ENCODE measurements around the gene CACNA2D3.
"Not testable (repeated sequence)": the region's sequence is repeated elsewhere in the genome, so short reads cannot be mapped to it uniquely, and the experiment has no call there.

The CACNA2D3 gene

DNA sequence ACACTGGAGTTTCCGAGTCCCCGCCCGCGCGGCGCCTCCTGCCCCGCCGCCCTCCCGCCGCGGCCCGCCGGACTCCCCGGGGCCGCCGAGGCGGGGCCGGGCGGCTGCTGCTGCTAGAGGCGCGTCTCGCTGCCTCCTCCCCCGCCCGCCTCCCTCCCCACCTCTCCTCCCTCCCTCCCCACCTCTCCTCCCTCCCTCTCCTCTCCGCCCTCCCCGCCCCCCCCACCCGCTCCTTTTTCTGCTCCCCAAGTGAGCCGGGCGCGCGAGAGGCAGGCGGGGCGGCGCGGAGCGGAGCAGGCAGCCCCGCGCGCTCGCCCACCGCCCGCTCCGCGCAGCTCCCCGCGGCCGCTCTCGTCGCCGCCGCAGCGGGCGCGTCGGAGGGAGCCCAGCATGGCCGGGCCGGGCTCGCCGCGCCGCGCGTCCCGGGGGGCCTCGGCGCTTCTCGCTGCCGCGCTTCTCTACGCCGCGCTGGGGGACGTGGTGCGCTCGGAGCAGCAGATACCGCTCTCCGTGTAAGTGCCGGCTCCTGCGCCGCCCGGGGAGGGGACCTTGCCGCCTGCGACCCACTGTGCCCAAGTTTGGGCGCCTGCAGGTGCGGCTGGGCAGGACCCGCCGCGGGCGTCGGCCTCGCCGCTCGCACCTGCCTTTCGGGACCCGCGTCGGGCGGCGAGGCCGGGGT, at the start of gene CACNA2D3:
CACNA2D3 (plus strand) TSS at position 229 of the 679 bp plus-strand sequence.
- DNase-seq, result no peak

DNA sequence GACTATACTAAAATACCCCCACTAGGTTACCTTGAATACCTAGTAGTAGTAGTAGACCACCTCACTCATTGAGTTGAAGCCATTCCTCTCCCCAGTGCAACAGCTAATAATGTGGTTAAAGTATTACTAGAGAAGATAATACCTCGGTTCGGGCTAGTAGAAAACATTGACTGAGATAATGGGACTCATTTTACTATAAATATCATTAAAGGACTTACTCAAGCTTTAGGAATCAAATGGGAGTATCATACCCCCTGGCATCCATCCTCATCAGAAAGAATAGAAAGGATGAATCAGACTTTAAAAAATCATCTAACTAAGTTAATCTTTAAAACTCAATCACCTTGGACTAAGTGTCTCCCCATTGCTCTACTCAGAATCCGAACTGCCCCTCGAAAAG, 49.0 kb upstream of the CACNA2D3 start:
- DNase-seq, result no peak

DNA sequence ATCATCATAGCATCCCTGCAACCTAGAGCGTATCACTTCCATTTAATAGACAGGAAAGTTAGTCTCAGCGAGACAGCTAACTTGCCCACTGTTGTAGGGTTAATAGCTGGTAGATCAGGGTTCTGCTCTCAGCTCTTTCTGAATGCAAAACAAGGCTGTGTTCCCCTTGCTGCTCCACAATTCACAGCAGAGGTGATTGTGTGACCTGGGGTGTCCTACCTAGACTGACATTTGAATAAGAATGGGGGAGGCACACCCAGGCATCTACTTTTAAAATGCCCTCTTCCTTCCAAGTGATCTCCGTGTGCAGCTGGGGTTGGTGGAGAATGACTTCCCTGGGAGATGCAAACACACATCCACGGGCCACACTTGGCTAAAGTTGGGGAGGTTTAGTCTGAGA, 43.0 kb upstream of the CACNA2D3 start:
- no peak for DNase-seq

DNA sequence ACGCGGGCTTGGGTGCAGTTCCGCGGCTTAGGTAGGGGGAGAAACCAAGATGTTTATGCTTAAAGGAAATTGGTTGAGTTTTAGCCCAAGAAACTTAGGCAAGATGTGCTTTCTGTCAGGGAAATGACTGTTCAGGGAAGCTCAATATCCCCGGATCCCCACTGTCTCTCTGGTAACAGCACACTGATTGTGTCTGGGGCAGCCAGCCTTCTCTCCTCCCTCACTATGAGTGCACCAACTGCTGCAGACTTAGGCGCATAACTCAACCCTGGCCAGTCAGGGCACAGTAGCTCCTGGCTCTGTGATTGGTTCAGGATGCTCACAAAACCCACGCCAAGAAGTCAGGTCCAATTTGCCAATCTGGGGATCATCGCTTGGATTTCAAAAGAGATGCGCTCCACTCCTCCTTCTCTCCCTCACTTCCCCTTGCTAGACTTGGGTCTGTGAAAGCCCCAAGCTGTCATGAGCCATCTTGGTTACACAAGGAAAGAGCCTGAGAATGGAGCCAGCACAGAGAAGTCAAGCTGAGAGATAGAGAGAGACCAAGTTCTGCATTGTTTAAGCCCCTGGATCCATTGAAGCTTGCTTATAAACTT, 42.5 kb upstream of the CACNA2D3 start:
- no peak for DNase-seq

DNA sequence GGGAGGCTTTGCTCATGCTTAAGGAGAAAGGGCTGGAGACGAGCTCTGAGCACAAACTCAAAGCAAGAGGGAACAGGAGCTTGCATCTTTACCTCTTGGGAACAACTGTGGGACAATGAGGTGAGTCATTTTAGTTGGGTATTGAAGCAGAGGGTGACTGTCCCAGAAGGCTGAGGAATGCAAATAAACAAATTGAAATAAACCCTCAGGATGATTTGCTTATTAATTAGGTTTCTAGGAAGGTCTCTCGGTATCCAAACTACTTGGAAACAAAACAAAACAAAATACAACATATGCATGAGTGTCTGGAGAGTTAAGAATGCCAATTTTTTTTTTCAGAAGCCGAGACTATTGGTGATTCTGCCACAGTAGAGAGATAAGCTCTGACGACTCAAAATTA, 38.4 kb upstream of the CACNA2D3 start:
- DNase-seq, result no peak

DNA sequence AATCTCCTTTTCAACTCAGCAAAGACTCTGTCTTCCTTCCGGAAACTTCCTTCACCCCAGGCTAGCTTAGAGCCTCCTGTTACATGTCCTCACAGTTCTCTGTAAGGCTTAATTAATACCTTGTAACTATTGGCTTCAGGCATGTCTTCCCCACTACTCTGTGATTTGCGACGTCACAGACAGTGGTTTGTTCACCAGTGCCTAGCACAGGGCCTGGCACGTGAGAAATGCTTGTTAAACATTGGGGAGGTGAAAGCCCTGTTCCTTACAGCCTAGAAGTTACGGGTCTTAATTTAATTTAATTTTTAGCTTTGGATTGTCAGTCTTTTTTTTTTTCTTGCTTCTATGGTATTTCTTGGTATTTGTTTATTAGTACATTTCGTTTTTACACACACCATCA, 36.4 kb upstream of the CACNA2D3 start:
- DNase-seq, result no peak

DNA sequence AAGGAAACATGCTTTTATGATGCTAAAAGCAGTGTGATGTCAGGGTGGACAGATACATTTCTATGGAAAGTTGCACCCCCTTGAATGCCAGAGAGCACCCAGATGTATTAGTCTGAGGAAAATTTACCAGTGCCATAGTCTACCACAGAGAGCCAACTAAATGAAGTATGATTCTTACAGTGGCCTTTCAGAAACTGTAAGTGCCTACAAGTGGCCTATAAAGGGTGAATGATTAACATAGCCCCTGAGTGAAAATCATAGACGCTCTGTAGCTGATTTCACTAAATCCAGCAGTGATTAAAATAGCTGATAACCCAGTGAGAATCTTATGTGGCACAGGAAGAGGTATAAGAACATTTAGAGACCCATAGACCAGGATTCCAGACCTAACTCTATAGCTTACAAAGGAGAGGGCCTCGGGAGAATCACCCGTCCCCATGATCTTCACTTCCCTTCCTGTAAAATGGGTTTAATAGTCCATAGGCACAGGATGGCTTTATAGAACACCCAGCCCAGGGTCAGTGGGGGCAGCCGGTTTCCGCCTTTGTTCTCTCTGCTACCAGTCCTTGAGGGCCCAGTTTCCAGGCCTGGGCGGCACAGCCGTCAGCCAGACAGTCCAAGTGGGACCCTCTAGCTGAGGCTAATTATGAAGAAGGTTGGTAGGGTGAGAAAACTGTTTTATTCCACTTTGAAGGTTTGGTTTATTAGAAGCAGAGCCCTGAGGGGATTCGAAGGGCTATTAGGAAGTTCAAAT, 35.5 kb upstream of the CACNA2D3 start:
- no peak for DNase-seq

DNA sequence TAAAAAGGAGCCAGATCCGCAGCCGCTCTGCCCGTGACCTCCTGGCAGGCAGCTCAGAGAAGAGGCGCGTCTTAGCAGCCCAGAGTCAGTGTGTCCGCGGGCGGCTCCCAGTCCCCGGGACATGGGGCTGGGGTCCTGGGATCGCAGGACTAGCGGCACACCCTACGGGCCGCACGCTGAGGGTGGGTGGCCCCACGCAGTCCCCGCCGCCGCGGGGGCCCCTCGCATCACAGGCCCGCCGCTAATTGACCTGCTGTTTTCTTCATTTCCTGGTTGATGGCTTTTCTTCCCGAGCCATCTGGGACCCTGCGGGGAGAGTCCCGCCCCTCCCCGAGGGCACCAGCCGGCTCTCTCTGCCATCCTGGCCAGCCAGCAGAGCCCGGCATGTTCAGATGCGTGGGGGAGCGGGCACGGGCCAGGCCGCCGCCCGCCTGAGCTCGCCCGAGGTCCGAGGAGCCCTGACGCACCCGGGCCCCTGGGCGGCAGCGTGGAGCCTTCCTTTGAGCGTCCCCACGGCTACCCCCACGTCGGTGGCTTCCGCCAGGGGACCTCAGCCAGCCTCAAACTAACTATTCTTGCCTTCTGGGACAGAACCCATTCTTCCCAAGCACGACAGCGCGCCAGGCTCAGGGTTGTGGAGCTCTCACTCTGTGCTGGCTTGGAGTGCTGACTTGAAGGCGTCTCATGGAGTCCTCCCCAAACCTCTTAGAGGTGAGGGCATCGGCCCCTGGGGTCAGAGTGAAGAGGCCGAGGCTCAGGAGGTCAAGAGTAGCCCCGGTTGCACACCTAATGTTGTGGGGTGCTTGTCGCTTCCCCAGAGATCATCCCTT, 34.6 kb upstream of the CACNA2D3 start:
- DNase-seq, result no peak

DNA sequence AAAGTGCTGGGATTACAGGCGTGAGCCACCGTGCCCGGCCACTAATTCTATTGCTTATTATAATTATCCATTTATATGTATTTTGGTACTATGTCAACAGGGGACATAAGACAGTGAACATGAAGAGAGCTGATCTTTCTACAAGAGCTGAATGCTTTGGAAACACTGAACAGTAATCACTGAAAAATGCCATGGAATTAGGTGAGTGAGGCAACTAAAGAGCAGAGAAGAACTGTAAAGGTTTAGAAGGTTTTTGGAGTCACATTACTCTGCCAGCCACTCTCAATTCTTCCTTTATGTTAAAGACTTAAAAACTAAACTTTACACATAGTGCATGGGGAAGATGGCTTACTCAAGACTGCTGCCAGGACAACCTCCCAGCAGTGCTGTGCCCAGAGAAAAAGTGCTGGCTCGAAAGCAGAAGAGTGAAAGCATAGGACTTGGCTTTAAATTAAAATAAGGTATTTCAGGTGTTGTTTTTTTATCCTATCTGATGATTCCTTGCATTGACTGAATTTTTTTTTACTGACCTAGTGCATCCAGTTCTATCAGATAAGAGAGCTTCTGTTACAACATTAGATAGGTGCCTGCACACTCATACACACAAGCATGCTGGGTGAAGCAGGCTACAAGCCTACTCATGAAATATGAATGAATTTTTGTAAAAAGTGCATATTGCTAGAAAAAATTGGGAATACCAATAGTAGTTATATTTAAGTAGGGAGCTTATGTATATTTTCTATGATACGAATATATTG, 28.7 kb upstream of the CACNA2D3 start:
- no peak for DNase-seq

DNA sequence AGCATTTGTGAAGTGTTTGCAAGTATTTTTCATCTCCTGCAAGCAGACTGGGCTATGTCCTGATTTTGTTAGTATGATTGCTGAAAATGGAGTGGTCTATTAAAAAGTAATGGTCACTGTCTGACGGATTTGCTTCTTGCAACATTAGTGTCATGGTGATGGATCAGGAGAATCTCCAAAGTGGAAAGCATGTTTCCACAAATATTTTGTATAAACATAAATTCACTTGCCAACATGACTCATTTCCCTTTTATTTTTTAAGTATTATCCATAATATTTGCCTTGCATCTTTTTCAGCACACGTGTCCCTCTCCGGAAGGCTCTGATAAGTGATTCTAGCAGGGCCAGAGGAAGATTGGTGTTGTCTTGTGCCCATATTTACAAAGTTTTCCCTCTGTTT, 27.4 kb upstream of the CACNA2D3 start:
- no peak for DNase-seq

DNA sequence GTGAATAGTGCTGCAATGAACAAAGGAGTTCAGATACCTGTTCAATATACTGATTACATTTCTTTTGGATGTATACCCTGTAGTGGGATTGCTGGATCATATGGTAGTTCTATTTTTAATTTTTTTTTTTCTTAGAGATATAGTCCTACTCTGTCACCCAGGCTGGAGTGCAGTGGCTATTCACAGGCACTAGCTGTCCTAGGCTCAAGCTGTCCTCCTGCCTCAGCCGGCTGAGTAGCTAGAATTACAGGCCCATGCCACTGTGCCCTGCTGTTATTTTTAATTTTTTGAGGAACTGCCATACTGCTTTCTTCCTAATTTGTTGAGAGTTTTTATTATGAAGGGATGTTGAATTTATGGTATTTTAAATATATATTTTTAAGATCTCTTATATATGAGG, 23.0 kb upstream of the CACNA2D3 start:
- no peak for DNase-seq

DNA sequence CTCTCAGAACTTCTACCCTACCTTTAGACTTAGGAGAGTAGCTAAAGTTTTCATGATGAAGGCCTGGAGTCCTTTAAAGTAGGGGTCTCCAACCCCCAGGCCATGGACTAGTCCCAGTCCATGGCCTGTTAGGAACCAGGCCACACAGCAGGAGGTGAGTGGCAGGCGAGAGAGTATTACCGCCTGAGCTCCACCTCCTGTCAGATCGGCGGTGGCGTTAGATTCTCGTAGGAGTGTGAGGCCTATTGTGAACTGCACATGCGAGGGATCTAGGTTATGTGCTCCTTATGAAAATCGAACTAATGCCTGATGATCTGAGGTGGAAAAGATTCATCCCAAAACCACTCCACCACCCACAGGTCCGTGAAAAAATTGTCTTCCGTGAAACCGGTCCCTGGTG, 18.3 kb upstream of the CACNA2D3 start:
- DNase-seq, result no peak

DNA sequence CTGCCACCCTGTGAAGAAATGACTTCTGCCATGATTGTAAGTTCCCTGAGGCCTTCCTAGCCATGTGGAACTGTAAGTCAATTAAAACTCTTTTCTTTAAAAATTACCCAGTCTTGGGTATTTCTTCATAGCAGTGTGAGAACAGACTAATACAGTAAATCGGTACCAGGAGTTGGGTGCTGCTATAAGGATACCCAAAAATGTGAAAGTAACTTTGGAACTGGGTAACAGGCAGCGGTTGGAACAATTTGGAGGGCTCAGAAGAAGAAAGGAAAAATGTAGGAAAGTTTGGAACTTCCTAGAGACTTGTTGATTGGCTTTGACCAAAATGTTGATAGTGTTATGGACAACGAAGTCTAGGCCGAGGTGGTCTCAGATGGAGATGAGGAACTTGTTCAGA, 6.2 kb upstream of the CACNA2D3 start:
- DNase-seq, result not testable (repeated sequence)

DNA sequence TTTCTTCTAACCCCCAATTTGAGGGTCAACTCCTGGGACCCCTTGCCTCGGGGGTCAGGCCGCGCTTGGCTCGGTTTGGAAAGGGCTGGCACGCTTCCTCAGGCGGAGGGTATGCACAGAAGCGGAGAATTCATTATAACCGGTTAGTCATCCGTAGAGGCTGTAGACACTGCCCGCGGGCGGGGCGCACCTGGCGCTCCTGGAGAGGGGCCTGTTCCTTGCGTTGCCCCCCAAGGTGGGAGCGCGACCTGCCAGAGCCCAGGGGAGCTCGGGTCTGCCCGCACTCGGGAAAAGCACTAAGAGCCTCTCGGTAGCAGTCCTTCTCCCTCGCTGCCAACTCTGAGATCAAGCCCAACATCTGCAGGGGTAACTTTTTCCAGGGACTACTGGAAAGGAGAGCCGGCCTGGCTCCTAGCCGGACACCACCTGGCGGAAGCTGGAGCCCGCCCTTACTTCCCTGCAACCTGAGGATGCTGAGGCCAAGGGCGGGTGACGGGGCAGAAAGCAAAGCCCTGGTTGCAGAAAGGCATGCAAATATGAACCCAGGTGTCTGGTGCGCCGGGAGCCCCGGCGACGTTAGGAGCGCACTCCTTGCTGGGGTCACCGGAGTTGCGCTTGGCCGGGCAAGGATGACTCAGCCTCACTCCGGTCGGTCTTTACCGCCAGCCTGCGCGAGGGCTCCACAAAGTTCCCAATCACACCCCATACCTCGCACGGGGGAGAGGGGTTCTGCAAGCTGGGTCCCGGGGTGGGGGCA, 1.5 kb upstream of the CACNA2D3 start:
- DNase-seq, result no peak

DNA sequence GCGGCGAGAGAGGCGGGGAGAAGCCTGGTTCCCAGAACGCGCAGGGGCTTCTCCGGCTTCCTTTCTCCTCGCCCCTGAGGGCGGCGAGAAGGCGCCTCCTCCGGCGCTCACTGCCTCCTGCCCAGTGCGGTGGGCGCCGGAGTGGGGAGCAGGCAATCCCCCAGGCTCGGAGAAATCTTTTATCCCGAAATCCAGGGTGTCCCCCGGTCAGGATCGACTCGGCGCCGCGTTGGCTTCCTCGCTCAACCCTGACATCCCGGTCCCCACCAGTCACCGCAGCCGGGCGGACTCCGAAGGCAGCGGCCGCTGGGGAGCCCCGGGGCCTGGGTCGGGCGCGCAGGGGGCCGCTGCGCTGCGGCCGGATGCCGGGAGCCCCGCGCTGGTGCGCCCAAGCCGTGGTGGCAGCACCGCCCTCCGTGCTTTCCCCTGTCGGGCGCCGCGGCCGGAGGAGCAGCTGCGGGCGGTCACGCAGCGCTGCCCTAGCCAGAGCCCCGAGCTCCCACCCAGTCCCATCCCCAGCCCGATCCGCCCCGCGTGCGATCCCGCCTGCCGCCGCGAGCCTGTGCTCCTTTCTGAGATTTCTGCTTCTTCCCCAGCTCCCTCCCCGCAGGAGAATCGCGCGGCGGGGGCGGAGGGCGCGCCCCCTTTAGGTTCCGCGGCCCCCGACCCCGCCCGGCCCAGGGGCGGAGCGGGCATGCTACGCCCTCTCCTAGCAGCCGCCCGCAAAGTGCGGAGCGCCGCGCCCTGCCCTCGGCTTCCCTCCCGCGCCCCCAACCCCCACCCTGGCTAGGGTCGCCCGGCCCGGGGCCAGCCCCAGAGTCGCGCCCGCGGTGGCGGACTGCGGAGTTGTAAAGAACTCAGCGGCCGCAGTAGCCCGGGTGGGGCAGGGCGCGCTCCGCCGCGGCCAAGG, 683 bp upstream of the CACNA2D3 start:
- no peak for DNase-seq

DNA sequence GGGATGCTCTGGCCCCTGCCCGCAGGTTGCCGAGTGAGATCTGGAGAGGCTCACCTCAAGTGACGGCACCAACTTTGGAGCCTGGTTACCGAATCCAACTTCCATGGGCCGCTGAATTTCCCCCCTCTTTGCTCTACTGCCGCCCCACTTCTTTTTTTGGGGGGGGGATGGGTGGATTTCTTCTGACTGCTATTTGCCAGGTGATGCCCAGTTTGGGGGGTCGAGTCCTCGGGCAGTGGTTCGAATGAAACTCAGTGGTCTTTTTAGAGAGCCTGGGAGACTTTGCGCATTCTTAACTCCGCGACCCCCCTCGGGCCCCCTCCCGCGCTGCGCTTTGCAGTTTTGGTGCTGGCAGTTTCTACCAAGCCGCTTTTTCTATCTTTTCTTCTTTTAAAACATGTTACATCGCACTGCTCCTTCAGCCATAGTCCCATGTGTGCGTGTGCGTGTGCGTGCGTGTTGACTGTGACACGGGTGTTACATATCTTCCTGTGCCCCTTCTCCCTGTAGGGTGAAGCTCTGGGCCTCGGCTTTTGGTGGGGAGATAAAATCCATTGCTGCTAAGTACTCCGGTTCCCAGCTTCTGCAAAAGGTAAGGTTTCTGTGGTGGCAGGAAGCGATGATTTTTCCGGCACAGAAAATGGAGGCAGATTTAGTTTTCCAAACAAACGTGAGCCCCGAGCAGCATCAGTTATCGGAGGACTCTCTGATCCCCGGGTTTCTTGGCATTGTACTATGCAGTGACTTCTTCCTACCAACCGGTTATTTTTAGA, 837 bp downstream of the CACNA2D3 start:
- DNase-seq, result no peak

DNA sequence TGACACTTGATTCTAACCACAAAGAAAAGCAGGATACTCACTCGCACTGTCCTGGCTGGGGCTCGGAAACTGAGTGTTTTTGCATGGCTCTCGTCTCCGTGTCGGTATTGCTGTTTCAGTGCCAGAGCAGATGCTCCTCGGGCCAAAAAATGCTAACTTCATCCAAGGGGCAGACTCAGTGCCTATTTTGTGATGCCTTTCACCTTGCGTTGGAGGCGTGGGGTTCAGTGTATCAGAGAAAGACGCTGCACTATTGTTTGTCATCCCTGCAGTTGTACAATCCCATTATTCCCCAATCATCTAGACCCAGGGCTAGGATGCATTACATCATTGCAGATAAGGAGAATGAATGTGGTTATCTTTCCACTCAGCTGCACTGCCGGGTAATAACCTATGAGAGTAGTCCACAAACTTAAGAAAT, 1.4 kb downstream of the CACNA2D3 start:
- no peak for DNase-seq

DNA sequence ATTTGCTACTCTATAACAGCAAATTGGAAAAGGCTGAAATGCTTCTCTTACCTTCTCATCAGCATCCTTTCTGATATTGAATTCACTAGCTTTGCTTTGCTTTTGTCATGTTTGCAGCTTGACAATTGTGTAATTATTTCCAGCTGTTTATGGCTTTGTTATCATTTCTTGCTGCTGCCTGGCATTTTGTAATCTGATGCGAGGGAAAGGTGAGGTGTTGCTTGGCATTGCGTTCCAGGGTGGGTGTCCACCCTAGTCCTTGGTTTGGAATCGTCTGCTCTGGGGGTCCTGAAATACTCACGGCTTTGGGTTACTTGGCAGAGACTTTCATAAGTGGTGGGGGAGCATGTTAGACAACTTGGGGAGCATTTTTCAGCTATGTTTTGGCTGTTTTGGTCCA, 2.9 kb downstream of the CACNA2D3 start:
- DNase-seq, result no peak

DNA sequence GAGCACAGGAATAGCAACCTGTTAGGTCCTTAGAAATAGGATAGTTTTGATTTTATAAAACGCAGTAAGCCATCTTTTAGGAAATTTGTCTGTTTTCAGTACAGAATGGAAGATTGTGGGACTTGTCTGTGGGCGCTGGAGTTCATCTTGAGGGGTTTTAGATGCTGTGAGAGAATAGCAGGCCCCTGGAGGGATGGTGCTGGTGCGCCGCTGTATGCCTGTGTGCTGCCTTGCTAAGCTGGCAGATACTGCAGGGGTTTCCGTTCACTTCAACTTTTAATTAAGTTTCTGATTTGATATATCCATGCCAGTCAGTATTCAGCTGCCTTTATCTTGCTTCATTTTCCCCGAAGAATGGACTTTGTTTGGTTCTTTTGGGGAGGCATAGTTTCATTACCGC, 4.2 kb downstream of the CACNA2D3 start:
- DNase-seq, result no peak

DNA sequence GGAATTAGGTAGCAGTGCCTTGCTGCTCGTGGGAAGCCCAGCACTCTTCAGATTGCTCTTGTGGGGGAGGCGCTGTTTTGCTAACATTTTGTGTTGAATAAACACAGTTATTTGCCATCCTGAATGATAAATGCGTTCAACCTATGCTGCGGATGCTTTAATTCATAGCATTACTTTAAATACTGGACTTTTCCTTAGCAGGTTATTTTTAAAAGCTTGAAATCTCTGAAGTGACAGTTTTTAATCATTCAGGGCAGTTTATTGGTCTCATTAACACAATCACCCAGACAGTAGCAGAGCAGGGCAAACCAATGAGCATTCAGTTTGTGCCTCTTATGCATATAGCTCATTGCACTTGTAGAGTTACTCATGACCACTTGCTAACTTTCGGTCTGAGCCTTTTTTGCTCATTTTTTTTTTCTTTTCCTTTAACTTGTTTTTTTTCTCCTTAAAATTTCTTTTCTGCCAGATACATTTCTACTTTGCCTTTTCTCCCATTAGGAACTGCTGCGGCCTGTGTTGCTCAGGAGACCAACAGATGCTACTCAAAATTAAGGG, 5.2 kb downstream of the CACNA2D3 start:
- no peak for DNase-seq
